Measurements from ENCODE around the gene XNDC1N. TPM values are rescaled to one million over a fixed set of nuclear protein-coding genes. Genes with fewer than 3 reads are reported as not detected.

XNDC1N gene
- total RNA-seq, 1 experiment from 2014 or later, result 19.3 TPM

DNA sequence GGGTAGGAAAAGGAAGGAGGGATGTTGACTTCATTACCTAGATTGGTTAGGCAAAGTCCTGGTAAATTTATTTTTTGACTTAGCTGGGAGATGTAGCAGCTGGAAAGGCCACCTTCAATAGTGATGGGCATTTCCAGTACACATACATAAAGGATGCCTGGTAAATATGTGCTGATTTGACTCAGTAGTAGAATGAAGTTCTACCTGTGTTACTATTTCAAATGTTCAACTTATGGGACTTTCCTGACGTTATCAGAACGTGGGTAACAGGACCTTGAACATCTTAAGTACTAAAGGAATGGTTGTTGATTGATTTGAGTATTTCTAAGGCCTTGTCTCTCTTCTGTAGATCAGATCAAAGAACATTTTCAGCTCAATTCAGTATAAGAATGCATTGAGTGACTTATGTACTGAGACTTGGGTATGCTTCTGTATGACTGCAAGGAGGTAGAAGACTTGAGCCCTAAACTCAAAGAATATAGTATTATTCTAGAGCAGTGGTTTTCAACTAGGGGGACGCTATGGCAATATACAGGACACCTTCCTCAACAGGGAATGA is 27.6 kb upstream of the XNDC1N start:
- Histone ChIP-seq H3K79me2 (ENCODE audit: low read depth) (peaks cover 22% of the 10 kb centered on the region), H3K27me3 (ENCODE audit: insufficient read depth, low read depth) (no peaks in the 10 kb centered on the region), H4K20me1 (ENCODE audit: insufficient read depth) (peaks cover 11% of the 10 kb centered on the region; the same call in 1 of the 2 replicates), H3K4me2 (no peak overlapping the region), H3F3A (ENCODE audit: insufficient read depth, low read depth) (no peaks in the 10 kb centered on the region), H3K4me3 (no peak overlapping the region), H3K9me2 (ENCODE audit: insufficient read depth) (no peaks in the 10 kb centered on the region), H3K9me3 (ENCODE audit: insufficient read depth, low read depth) (no peaks in the 10 kb centered on the region), H2AFZ (no peak overlapping the region), H3K36me3 (ENCODE audit: low read depth) (peaks cover 12% of the 10 kb centered on the region), H3K4me1 (replicated peaks; ENCODE audit: insufficient read depth) (no peaks in the 10 kb centered on the region), H3K27ac (no peak overlapping the region)
- ChIA-PET CTCF (no interaction called here), POLR2A (ENCODE audit: unreplicated experiment) (interaction anchor here (0.6 kb wide), 1 partner anchor 8 kb away, joined by 3 read pairs; no protein-coding TSS in a partner anchor)
- no peak for DNase-seq
- BruUV-seq (replicated peaks), result no TSS peak
- intact Hi-C loops (cut with micrococcal nuclease; ENCODE audit: unreplicated experiment), result no loop called here
- no peak for TF ChIP-seq EZH2 (IDR thresholded peaks at IDR 0.05; ENCODE audit: low read depth)
- TF ChIP-seq, protein P1, sequence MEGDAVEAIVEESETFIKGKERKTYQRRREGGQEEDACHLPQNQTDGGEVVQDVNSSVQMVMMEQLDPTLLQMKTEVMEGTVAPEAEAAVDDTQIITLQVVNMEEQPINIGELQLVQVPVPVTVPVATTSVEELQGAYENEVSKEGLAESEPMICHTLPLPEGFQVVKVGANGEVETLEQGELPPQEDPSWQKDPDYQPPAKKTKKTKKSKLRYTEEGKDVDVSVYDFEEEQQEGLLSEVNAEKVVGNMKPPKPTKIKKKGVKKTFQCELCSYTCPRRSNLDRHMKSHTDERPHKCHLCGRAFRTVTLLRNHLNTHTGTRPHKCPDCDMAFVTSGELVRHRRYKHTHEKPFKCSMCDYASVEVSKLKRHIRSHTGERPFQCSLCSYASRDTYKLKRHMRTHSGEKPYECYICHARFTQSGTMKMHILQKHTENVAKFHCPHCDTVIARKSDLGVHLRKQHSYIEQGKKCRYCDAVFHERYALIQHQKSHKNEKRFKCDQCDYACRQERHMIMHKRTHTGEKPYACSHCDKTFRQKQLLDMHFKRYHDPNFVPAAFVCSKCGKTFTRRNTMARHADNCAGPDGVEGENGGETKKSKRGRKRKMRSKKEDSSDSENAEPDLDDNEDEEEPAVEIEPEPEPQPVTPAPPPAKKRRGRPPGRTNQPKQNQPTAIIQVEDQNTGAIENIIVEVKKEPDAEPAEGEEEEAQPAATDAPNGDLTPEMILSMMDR (conservative IDR thresholded peaks at IDR 0.05), result no peak

DNA sequence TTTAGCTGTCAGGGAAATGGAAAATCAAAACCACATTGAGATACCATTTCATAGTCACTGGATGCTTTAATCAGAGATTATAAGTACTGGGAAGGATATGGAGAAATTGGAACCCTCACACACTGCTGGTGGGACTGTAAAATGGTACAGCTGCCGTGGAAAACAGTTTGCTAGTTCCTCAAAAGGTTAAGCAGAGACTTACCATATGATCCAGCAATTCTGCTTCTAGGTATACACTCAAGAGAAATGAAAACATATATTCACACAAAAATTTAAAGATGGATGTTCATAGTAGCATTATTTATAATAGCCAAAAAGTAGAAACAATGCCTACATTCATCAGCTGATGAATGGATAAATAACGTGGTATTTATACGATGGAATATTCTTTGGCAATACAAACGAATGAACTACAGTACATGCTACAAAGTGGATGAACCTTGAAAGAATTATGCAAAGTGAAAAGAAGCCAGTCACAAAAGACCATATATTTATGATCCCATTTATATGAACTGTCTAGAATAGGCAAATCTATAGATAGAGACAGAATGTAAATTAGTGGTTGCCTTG is 23.4 kb upstream of the XNDC1N start:
- H3K9me3 ChIP-seq (ENCODE audit: insufficient read depth, low read depth), result no peaks in the 10 kb centered on the region
- CTCF ChIA-PET, result interaction anchor here (0.5 kb wide), 1 partner anchor 128 kb away, joined by 4 read pairs; no protein-coding TSS in a partner anchor

DNA sequence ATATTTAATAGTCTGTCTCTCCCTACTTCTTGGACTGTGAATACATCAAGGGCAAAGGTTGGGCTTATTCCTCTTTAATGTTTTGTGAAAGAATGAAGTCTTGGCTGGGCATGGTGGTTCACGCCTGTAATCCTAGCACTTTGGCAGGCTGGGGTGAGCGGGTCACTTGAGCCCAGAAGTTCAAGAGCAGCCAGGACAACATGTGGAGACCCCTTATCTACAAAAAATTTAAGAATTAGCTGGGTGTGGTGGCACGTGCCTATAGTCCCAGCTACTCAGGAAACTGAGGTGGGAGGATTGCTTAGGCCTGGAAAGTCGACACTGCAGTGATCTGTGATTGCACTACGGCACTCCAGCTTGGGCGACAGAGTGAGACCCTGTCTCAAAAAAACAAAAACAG is 20.6 kb upstream of the XNDC1N start:
- no peak for DNase-seq
- TF ChIP-seq EZH2 (IDR thresholded peaks at IDR 0.05; ENCODE audit: low read depth), result no peak
- TF ChIP-seq, protein P1 (conservative IDR thresholded peaks at IDR 0.05), result no peak
- H4K20me1 ChIP-seq (ENCODE audit: insufficient read depth), result peaks cover 8% of the 10 kb centered on the region; the same call in 1 of the 2 replicates
- ChIA-PET CTCF (interaction anchor here (0.6 kb wide), 1 partner anchor 432 kb away, joined by 13 read pairs; no protein-coding TSS in a partner anchor), POLR2A (ENCODE audit: unreplicated experiment) (interaction anchor here (0.6 kb wide), 1 partner anchor 20 kb away, joined by 19 read pairs; the partner anchor contains the start of genes RNF121 and XNDC1N)
- H2AFZ ChIP-seq, result no peak overlapping the region
- H3F3A ChIP-seq (ENCODE audit: insufficient read depth, low read depth), result peaks cover 23% of the 10 kb centered on the region; the same call in 1 of the 2 replicates
- H3K27me3 ChIP-seq (ENCODE audit: insufficient read depth, low read depth), result no peaks in the 10 kb centered on the region
- no peak overlapping the region for H3K4me2 ChIP-seq
- no TSS peak for BruUV-seq (replicated peaks)
- peaks cover 38% of the 10 kb centered on the region for H3K4me1 ChIP-seq (replicated peaks; ENCODE audit: insufficient read depth)
- H3K9me2 ChIP-seq (ENCODE audit: insufficient read depth), result no peaks in the 10 kb centered on the region
- H3K27ac ChIP-seq, result no peak overlapping the region
- H3K4me3 ChIP-seq, result no peak overlapping the region
- intact Hi-C loops (cut with micrococcal nuclease; ENCODE audit: unreplicated experiment), result no loop called here
- H3K79me2 ChIP-seq (ENCODE audit: low read depth), result peaks cover 70% of the 10 kb centered on the region
- H3K36me3 ChIP-seq (ENCODE audit: low read depth), result no peaks in the 10 kb centered on the region
- H3K9me3 ChIP-seq (ENCODE audit: insufficient read depth, low read depth), result no peaks in the 10 kb centered on the region

More for the DNA sequence above, 23.4 kb upstream of the XNDC1N start:
- Histone ChIP-seq H3K79me2 (ENCODE audit: low read depth) (peaks cover 60% of the 10 kb centered on the region), H3K9me2 (ENCODE audit: insufficient read depth) (no peaks in the 10 kb centered on the region), H2AFZ (no peak overlapping the region), H3K36me3 (ENCODE audit: low read depth) (0 out of 2 replicates have a peak, but pooled peaks cover under 1% of the 10 kb centered on the region), H3K4me3 (no peak overlapping the region), H4K20me1 (ENCODE audit: insufficient read depth) (peaks cover 9% of the 10 kb centered on the region; the same call in 1 of the 2 replicates), H3K27ac (no peak overlapping the region), H3K4me1 (replicated peaks; ENCODE audit: insufficient read depth) (peaks cover 14% of the 10 kb centered on the region), H3K4me2 (no peak overlapping the region), H3K27me3 (ENCODE audit: insufficient read depth, low read depth) (no peaks in the 10 kb centered on the region), H3F3A (ENCODE audit: insufficient read depth, low read depth) (peaks cover 11% of the 10 kb centered on the region; the same call in 1 of the 2 replicates)
- intact Hi-C loops (cut with micrococcal nuclease; ENCODE audit: unreplicated experiment), result no loop called here
- POLR2A ChIA-PET (ENCODE audit: unreplicated experiment), result no interaction called here
- no TSS peak for BruUV-seq (replicated peaks)
- DNase-seq, result no peak
- TF ChIP-seq, protein P1 (conservative IDR thresholded peaks at IDR 0.05), result no peak
- no peak for TF ChIP-seq EZH2 (IDR thresholded peaks at IDR 0.05; ENCODE audit: low read depth)
